GM10266 (cell line): ENCODE data around the gene CCBE1.
"Not testable (repeated sequence)": the region's sequence is repeated elsewhere in the genome, so short reads cannot be mapped to it uniquely, and the experiment has no call there.

Experiments used
- DNase-seq: peaks from one replicate; pipeline ENCODE4 v3.0.0; 2012; ENCODE audit errors: extremely low spot score
- TF ChIP-seq, protein P1 (sequence below): IDR thresholded peaks from 2 replicates; pipeline ENCODE4 v1.5.1; 2012; ENCODE audit warnings: mild to moderate bottlenecking, low read depth; ENCODE audit not compliant: control insufficient read depth, insufficient read depth; ENCODE audit errors: missing control alignments

CCBE1 gene

DNA sequence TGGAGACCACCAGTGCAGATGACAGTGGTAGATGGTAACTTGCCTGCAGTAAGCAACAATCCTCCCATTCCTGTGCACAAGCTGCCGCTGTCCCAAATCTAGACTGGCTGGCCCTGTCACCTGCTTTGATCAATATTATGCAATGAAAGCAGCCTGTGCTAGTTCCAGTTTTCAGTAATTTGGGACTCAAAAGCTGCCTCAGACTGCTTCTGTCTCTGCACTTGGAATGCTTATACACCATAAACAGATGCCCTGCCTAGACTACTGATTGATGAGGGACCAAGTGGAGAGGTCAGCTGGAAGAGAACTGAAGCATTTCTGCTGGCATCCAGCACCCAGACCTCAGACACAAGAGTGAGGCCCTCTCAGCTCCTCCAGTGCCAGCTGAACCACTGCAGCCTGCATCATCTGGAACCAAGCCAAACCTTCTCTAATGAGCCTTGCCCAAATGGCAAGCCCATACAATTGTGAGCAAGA lies 24.9 kb downstream of the CCBE1 start:
- no peak for DNase-seq
- TF ChIP-seq, protein P1, sequence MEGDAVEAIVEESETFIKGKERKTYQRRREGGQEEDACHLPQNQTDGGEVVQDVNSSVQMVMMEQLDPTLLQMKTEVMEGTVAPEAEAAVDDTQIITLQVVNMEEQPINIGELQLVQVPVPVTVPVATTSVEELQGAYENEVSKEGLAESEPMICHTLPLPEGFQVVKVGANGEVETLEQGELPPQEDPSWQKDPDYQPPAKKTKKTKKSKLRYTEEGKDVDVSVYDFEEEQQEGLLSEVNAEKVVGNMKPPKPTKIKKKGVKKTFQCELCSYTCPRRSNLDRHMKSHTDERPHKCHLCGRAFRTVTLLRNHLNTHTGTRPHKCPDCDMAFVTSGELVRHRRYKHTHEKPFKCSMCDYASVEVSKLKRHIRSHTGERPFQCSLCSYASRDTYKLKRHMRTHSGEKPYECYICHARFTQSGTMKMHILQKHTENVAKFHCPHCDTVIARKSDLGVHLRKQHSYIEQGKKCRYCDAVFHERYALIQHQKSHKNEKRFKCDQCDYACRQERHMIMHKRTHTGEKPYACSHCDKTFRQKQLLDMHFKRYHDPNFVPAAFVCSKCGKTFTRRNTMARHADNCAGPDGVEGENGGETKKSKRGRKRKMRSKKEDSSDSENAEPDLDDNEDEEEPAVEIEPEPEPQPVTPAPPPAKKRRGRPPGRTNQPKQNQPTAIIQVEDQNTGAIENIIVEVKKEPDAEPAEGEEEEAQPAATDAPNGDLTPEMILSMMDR = no peak

DNA sequence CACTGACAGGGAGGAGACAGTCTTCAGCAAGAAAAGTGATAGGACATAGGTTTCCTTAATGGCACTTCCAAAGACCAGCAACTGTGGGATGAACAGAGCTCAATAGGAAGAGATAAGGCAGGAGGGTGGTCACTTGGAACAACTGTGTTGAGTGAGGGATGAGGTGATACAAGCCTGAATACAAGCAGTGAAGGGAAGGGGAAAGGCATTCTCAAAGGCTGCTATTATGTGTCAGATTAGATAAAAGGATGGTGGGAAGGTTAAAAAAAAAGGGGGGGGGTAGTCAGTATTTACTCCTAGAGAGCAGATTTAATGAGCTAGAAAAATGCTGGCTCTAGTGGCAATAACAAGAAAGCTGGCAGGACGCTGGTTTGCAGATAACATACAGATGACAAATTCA lies 25.7 kb downstream of the CCBE1 start:
- no peak for DNase-seq
- TF ChIP-seq, protein P1 = no peak

DNA sequence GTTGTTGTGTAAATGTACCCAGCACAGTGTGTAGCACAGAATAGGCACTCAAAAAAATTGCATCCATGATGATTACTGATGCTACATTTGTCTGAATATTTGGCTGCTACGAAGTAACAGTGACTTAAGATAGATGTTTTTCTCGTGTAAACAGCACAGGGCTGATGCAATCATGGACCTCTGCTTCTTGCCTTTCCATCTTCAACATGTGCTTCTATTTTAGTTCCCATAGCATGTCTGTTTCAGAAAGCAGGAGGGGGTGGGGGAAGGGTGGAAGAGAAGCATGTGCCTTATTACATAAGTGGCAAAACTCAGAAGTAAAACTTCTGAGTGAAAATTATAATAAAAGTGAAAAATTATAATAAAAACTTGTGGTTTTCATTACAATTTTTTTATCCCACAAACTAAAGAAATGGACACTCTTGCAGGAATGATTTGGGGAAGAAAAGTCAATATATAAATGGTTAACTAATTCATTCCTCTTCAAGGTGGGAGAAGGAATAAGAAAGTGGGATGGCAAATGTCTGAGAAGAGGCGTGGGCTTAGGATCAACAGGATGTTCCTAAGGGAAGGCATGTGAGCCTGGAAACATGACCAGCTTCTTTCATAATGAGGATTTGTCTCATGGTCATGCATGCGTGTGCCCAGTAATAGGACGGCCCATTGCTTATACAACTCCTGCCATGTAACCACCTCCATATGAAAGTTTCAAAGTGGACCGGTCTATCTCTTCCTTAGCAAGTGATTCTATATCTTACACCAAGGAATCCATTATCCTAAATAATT lies 27.2 kb downstream of the CCBE1 start:
- no peak for DNase-seq
- TF ChIP-seq, protein P1 = no peak

DNA sequence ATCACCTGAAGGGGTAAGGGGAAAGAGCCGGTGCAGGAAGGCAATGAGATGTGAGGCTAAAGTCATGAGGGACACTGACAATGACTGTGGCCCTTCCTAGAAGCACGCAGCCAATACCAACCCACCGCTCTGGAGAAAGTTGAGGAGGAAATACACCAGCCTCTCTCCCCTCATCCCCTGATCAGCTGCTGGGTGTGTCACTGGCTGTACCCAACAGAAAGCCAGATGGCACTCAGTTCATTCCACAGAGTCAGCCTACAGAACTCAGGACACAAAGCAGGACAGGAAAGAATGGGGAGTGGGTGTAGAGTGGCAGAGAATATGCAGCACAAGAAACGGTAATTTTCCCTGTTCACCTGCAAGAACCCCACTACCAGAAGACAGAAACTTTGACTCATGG lies 29.7 kb downstream of the CCBE1 start:
- no peak for DNase-seq
- TF ChIP-seq, protein P1 = no peak

DNA sequence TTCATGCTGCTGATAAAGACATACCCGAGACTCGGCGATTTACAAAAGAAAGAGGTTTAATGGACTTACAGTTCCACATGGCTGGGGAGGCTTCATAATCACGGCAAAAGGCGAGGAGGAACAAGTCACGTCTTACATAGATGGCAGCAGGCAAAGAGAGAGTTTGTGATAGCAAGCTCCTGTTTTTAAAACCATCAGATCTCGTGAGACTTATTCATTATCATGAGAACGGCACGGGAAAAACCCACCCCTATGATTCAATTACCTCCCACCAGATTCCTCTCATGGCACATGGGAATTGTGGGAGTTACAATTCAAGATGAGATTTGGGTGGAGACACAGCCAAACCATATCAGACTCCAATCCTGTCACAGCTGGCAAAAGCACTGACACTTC lies 31.2 kb downstream of the CCBE1 start:
- DNase-seq = not testable (repeated sequence)

DNA sequence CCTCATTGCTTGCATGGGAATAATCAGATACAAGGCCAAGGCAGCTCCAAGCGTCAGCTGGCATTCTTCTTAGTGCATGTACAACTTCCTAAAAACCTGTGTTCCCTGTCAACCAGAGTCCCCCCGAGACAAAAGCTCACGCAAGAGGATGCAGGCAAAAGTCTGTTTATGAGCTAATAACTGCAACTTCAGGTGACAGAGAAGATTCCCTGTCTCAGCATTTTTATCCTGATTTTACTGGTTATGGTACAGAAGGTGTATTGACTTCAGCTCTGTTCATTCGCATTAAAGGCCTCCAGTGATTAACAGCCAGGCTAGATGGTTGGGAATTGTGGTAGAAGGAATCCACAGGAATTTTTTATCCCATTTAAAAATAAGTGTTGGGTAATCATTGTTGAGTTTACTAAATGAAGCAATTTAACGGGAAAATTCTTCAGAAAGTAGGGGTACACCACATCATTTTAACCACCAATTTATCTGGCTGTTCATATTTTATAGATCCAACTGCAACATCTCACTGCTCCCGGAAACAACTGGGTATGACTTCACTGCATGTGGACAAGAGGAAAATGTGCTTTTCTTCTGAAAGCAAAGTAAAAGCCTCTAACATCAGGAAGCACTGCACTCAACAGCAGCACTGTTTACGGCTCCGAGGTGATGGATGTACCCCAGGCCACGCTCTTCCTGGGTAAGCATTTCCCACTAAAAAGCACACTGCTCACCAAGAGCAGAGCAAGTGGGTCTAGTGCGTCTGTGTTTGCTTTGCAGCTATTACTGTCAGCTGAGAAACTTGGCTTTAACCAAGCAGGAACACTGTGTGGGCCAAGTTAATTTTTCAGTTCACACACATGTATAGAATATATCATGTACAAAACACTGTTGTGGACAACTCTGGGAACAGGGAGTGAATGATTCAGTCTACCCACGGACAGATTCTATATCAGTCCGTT lies 31.9 kb downstream of the CCBE1 start:
- TF ChIP-seq, protein P1 = no peak
- no peak for DNase-seq

DNA sequence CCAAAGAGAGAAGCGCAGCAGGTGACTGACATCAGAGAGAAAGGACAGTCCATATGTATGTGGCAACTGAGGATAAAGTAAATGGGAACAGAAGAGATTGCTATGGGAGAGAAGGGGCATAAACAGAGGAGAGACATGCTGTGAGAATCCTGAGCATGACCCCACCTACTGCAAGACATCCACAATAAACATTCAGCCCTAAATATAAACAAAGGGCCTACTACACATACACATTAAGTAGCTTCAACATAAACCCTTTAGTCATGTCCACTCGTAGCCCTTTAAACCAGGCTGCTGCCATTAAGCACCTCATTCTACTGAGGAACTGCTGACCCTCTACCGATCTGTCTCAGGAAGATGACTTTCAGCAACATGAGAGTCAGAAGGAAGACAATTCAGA lies 32.9 kb downstream of the CCBE1 start:
- no peak for DNase-seq

More for the DNA sequence above, 32.9 kb downstream of the CCBE1 start:
- TF ChIP-seq, protein P1 = no peak
